GM23338 (cell line): ENCODE data around the gene COL4A1. TPM values are rescaled to one million over a fixed set of nuclear protein-coding genes. Genes with fewer than 3 reads are reported as not detected.
A peak's percentile ranks its signal among the peaks of the same experiment; 100 is the strongest.

Experiments used
- ATAC-seq: fragments of 200-7000 bp; cut with Tn5 transposase; 3 replicates; pipeline ENCODE4 v1.9.1; 2020
- DNase-seq: peaks from one replicate; pipeline ENCODE4 v3.0.0-alpha.2; 2015; ENCODE audit warnings: low spot score
- H2AFZ ChIP-seq: fragments of 200-600 bp; sonication (generic); 2 replicates; pipeline ENCODE4 v1.8.0; 2016; ENCODE audit warnings: antibody characterized with exemption, mild to moderate bottlenecking, moderate library complexity
- H3F3A ChIP-seq: fragments of 200-600 bp; sonication (generic); replicated peaks from 2 replicates; pipeline ENCODE4 v1.8.0; 2017; ENCODE audit warnings: antibody characterized with exemption, mixed run types, low read depth
- H3K27ac ChIP-seq: fragments of 200-600 bp; sonication (generic); 2 replicates; pipeline ENCODE4 v1.6.1; 2016; ENCODE audit warnings: low read depth
- H3K27me3 ChIP-seq: fragments of 200-600 bp; sonication (generic); 2 replicates; pipeline ENCODE4 v1.8.0; 2016; ENCODE audit warnings: mild to moderate bottlenecking, mixed run types, moderate library complexity; ENCODE audit not compliant: insufficient read depth
- H3K36me3 ChIP-seq: fragments of 200-600 bp; sonication (generic); 2 replicates; pipeline ENCODE4 v1.8.0; 2016; ENCODE audit warnings: mild to moderate bottlenecking; ENCODE audit not compliant: insufficient read depth
- H3K4me1 ChIP-seq: fragments of 200-600 bp; sonication (generic); 2 replicates; pipeline ENCODE4 v1.8.0; 2016; ENCODE audit warnings: mild to moderate bottlenecking, moderate library complexity; ENCODE audit not compliant: insufficient read depth
- H3K4me2 ChIP-seq: fragments of 200-600 bp; sonication (generic); 2 replicates; pipeline ENCODE4 v1.7.1; 2017; ENCODE audit warnings: mixed run types
- H3K4me3 ChIP-seq: fragments of 200-600 bp; sonication (generic); 2 replicates; pipeline ENCODE4 v1.6.1; 2016; ENCODE audit warnings: mixed run types
- H3K79me2 ChIP-seq: fragments of 200-600 bp; sonication (generic); replicated peaks from 2 replicates; pipeline ENCODE4 v1.8.0; 2017; ENCODE audit warnings: mild to moderate bottlenecking; ENCODE audit not compliant: insufficient read depth
- H3K9me2 ChIP-seq: fragments of 200-600 bp; sonication (generic); 2 replicates; pipeline ENCODE4 v1.8.0; 2017; ENCODE audit not compliant: insufficient read depth
- H4K20me1 ChIP-seq: fragments of 200-600 bp; sonication (generic); replicated peaks from 2 replicates; pipeline ENCODE4 v1.8.0; 2017; ENCODE audit warnings: mild to moderate bottlenecking; ENCODE audit not compliant: insufficient read depth
- H3K27ac Mint-ChIP-seq: 2 replicates; pipeline ENCODE4 v1.8.0; 2020; ENCODE audit warnings: inconsistent platforms, mild to moderate bottlenecking, moderate library complexity, mixed read lengths
- H3K27me3 Mint-ChIP-seq: 3 replicates; pipeline ENCODE4 v1.8.0; 2022; ENCODE audit warnings: low read depth, mild to moderate bottlenecking, moderate library complexity, mixed read lengths, inconsistent platforms; ENCODE audit not compliant: insufficient read depth, poor library complexity
- H3K36me3 Mint-ChIP-seq: 3 replicates; pipeline ENCODE4 v1.8.0; 2021; ENCODE audit warnings: low read depth, mild to moderate bottlenecking, inconsistent platforms, moderate library complexity, mixed read lengths
- H3K4me1 Mint-ChIP-seq: 3 replicates; pipeline ENCODE4 v1.8.0; 2020; ENCODE audit warnings: mild to moderate bottlenecking, inconsistent platforms, mixed read lengths
- H3K4me3 Mint-ChIP-seq: 3 replicates; pipeline ENCODE4 v1.8.0; 2021; ENCODE audit warnings: moderate library complexity, mild to moderate bottlenecking, inconsistent platforms, mixed read lengths
- H3K9me3 Mint-ChIP-seq: 3 replicates; pipeline ENCODE4 v1.8.0; 2020; ENCODE audit warnings: moderate library complexity, mild to moderate bottlenecking, inconsistent platforms, mixed read lengths
- CREB1 ChIP-seq: fragments of 250-450 bp; sonication (Bioruptor Pico); IDR thresholded peaks from 2 replicates; pipeline ENCODE4 v1.5.0; 2020; ENCODE audit warnings: low read depth, mild to moderate bottlenecking, moderate library complexity
- CTCF ChIP-seq, 2 experiments: fragments of 200-600 bp in 1 of 2; sonication (generic) in 1 of 2; conservative IDR thresholded peaks; 2 replicates each; pipeline versions ENCODE4 v1.5.1 to v1.6.1; 2016 to 2017; ENCODE audit warnings: antibody characterized with exemption in 2 of 2, low read depth in 2 of 2, mild to moderate bottlenecking in 2 of 2, moderate library complexity in 1 of 2
- ETS1 ChIP-seq: IDR thresholded peaks from 2 replicates; pipeline ENCODE4 v1.6.1; 2016; ENCODE audit warnings: antibody characterized with exemption
- EZH2phosphoT487 ChIP-seq: fragments of 200-600 bp; sonication (generic); IDR thresholded peaks from one replicate; pipeline ENCODE4 v1.8.1; 2018; ENCODE audit warnings: antibody characterized with exemption; ENCODE audit not compliant: unreplicated experiment
- JUNB ChIP-seq: IDR thresholded peaks from one replicate; pipeline ENCODE4 v1.6.1; 2016; ENCODE audit warnings: antibody characterized with exemption; ENCODE audit not compliant: unreplicated experiment
- NANOG ChIP-seq: IDR thresholded peaks from 2 replicates; pipeline ENCODE4 v1.6.1; 2016; ENCODE audit warnings: antibody characterized with exemption, borderline replicate concordance
- POLR2AphosphoS5 ChIP-seq: IDR thresholded peaks from 2 replicates; pipeline ENCODE4 v1.6.1; 2016; ENCODE audit warnings: antibody characterized with exemption, low read depth
- STAT1 ChIP-seq: IDR thresholded peaks from one replicate; pipeline ENCODE4 v1.6.1; 2016; ENCODE audit warnings: antibody characterized with exemption; ENCODE audit not compliant: unreplicated experiment
- ZNF114 ChIP-seq: fragments of 250-450 bp; sonication (Bioruptor Pico); IDR thresholded peaks from 2 replicates; pipeline ENCODE4 v1.5.0; 2020; ENCODE audit warnings: mild to moderate bottlenecking, moderate library complexity
- ZNF331 ChIP-seq: fragments of 250-450 bp; sonication (Bioruptor Pico); IDR thresholded peaks from 2 replicates; pipeline ENCODE4 v1.5.0; 2020; ENCODE audit warnings: low read depth, mild to moderate bottlenecking, moderate library complexity
- ZNF462 ChIP-seq: fragments of 250-450 bp; sonication (Bioruptor Pico); IDR thresholded peaks from 2 replicates; pipeline ENCODE4 v1.5.0; 2020; ENCODE audit warnings: mild to moderate bottlenecking, moderate library complexity
- polyA plus RNA-seq: library from polyadenylated mRNA; unstranded; fragments of >200 nt; fragmentation: Nextera tagmentation; extraction: Ambion mirVana; gene quantifications from 2 replicates; pipeline ENCODE4 v1.2.1, GENCODE V29; 2016
- total RNA-seq: library from RNA; depleted of rRNA; stranded (reverse); fragments of >200 nt; shearing (Covaris generic); gene quantifications from 2 replicates; pipeline ENCODE4 v1.2.3, GENCODE V29; 2014

COL4A1 gene
- total and polyA plus RNA-seq, 2 experiments from 2014 or later: 39.1 to 110 TPM

- TF ChIP-seq ZNF462: no peak
- TF ChIP-seq ETS1: no peak
- no peak for TF ChIP-seq STAT1
- TF ChIP-seq ZNF331 (CRISPR knock-in tag): no peak
- TF ChIP-seq POLR2AphosphoS5: no peak
- TF ChIP-seq EZH2phosphoT487: no peak
- TF ChIP-seq ZNF114 (CRISPR knock-in tag): no peak
Observed at GRCh38 chr13:110354123-110354627, 47.2 kb upstream of the COL4A1 start (continued).

- ATAC-seq (peak; percentile 12; the same call in 2 of the 3 replicates), DNase-seq (no peak)
- H3K27me3 Mint-ChIP-seq: peaks cover 5% of the 10 kb centered on the region
- H3K9me3 Mint-ChIP-seq: no peaks in the 10 kb centered on the region
- H3F3A ChIP-seq: no peaks in the 10 kb centered on the region
- no peak overlapping the region for H3K4me2 ChIP-seq
- H3K36me3 ChIP-seq: peaks cover 5% of the 10 kb centered on the region; the same call in 1 of the 2 replicates
- H3K36me3 Mint-ChIP-seq: peaks cover 2% of the 10 kb centered on the region; the same call in 1 of the 3 replicates
- H3K79me2 ChIP-seq: peaks cover 20% of the 10 kb centered on the region
- no peak for TF ChIP-seq CTCF (conservative IDR thresholded peaks at IDR 0.05; ENCODE audit: low read depth in 2 of 2)
- TF ChIP-seq CREB1 (CRISPR knock-in tag): no peak
- no peak for TF ChIP-seq STAT1
- no peak for TF ChIP-seq JUNB
- TF ChIP-seq ETS1: no peak
- TF ChIP-seq POLR2AphosphoS5: no peak
- no peak for TF ChIP-seq ZNF331 (CRISPR knock-in tag)
- no peak for TF ChIP-seq NANOG
- no peak for TF ChIP-seq EZH2phosphoT487
- H3K27ac ChIP-seq: no peak overlapping the region
- no peak overlapping the region for H3K4me3 Mint-ChIP-seq
- no peaks in the 10 kb centered on the region for H3K9me2 ChIP-seq
- H2AFZ ChIP-seq: no peak overlapping the region
- no peak overlapping the region for H3K4me3 ChIP-seq
- H3K27ac Mint-ChIP-seq: no peak overlapping the region
- H4K20me1 ChIP-seq: peaks cover 3% of the 10 kb centered on the region
- no peaks in the 10 kb centered on the region for H3K27me3 ChIP-seq
- peaks cover 28% of the 10 kb centered on the region for H3K4me1 ChIP-seq
- H3K4me1 Mint-ChIP-seq: peaks cover 43% of the 10 kb centered on the region
Observed at GRCh38 chr13:110353339-110353977, 46.5 kb upstream of the COL4A1 start.
